HT1080 (cell line): ENCODE measurements around the gene TUSC2. TPM values are rescaled to one million over a fixed set of nuclear protein-coding genes. Genes with fewer than 3 reads are reported as not detected.
"Not testable (repeated sequence)": the region's sequence is repeated elsewhere in the genome, so short reads cannot be mapped to it uniquely, and the experiment has no call there.

Experiments used
- DNase-seq: peaks from one replicate; pipeline ENCODE4 v3.0.0-alpha.2; 2015; ENCODE audit warnings: low read depth
- total RNA-seq: library from RNA; depleted of rRNA; stranded (reverse); fragments of >200 nt; shearing (Covaris generic); gene quantifications from 2 replicates; pipeline ENCODE4 v1.2.3, GENCODE V29; 2014

Gene TUSC2
- total RNA-seq, 1 experiment from 2014 or later, result 40.6 TPM

DNA sequence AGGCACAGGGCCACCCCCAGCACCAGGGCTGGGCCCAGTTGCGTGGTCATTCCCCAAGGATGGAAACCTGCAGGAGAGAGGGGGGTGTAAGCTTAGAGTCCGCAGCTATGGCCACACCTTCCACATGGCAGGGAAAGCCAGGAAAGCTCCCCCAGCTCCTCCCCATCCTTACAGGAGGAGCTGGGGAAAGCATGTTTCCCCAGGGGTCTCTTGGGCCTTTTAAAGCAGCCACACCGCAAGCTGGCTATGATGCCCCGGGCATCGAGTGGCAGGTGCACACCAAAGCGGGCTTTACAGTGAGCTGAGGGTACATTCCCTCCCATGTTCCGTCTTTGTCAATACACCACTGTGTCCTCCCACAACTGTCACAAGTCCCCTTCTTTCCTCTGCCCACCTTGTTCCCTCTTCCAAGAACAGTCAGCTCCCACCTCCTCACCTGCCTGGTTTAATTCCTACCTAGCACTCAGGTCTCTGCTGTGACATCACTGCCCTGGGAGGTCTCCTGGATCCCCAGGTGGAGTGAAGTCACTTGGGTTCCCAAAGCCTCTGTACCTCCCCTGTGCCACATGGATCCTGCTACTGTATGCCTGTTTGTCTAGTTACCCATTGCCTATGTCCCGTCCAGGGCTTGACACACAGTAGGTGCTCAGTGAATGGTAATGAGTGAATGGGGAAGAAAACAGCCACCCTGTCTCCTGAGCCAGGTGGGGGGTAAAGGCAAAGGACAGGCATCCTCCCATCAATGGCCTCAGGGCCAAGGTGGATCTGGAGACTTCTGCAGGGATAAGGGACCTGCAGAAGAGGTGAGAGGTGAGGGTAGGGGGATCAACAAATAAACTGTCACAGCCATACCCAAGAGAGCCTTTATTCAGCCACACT is 32.2 kb downstream of the TUSC2 start:
- DNase-seq, result no peak

DNA sequence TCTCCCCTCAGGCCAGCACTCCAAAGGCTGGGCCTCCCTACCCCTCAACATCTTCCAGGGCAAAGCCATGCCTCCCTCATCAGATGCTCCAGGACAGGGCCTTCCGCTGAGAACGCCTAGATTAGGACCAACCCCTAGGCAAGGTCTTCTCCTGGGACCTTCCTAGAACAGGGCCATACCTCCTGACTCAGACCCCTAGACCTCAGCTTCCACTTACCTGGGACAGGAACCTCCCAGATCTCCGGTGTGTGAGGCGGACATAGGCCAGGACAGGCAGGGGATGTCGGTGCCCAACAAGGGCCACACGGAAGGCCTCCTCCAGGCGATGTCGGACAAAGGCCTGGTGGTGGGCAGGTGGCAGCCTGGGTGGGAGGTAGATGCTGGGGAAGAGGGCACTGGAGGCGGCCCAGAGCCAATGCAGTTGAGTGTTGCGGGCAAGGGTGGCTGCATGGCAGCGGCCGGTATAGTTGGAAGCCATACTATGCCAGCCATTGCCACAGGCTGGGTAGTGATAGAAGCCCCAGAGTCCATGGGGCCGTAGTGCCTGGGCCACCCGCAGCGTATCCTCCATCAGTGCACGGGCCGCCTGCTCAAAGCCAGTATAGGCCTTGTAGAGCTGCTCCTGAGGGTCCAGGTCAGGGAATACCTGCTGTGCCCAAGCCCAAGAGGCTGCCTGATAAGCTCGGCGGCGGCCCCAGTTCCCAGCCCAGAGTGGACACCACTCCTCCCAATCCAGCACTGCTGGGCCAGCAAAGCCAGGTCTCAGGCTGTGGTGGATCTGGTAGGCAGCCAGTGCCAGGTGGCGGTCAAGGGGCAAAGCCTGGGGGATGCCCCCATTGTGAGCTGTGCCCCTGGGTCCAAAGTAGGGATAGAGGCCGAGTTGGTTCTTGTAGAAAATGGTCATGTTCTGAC is 33.3 kb downstream of the TUSC2 start:
- no peak for DNase-seq

DNA sequence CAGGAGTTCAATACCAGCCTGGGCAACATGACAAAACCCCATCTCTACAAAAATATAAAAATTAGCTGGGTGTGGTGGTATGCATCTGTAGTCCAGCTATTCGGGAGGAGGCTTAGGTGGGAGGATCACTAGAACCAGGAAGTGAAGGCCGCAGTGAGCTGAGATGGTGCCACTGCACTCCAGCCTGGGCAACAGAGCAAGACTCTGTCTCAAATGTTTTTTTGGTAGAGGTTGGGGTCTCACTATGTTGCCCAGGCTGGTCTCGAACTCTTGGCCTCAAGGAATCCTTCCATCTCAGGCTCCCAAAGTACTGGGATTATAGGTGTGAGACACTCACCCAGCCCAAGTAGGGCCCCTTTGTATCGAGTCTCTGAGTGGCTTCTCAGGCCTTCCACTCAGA is 33.9 kb downstream of the TUSC2 start:
- DNase-seq, result no peak

DNA sequence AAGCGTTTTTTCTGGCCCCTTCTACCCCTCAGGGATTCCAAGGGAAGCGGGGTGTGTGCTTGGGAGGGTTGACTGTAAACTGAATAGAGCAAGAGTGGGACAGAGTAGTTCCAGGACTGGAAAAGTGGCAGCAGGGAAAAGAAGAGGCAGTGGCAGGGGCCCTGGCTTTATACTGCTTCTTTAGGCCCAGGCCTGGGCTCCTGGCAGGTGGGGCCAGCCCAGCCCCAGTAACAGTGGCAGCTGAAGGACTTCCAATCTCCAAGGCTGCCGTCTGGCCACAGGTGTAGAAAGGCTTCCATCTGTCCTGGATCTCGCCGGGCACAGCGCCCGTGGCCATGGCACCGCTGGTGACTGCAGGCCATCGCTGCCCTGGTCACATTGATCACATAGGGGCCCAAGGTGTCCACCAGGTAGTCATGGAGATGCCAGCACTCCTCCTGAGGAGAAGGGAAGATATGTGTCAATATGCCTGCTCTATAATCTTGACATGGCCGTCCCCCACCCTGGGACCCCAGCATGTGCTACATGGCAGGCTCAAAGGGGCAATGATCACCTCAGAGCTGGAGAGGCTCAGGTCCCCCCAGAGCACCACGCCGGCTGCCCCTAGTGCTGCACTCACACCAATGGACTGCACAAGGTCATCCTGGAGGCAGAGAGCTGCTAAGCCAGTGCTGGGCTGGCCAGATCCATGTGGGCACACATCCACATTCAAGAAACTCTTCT is 34.8 kb downstream of the TUSC2 start:
- no peak for DNase-seq

DNA sequence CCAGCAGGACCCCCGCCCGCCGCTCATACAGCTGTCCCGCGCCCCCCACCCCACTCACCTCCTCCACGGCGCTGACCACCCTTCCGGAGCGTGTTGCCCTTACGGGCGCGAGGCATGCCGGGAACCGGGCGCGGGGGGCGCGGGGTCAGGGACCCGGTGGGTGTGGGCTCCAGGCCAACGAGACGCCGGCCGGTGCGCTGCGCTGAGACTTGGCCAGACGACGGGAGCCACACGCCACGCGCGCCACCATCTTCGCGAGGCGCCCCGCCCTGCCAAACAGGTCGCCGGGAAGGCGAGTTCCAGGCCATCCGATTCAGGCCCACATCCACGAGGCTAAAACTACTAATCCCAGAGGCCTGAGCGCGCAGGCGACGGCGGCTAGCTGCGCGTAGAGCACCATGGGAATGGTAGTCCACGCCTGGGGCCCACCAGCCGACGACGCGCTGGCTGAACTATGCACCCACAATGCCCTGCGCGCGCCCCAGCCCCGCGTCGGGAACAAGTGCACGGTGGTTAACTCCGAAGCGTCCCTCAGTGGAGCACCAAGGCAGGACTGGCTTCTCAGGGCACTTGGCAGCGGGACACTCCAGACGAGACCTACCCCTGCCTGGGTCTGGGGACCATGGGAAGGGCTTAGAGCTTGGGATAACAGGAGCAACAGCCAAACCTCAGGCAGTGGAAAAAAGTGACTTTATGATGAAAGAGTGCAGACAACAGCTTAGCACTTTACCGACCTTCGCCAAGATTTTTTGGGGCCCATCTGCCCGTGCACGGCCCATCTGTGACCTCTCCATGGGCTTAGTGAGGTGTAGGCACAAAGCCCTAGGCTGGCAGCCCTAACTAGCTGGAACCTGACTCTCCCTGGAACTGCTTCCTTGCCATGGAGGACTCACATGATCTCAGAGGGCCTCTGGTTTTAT is 35.6 kb downstream of the TUSC2 start, which contains the start of gene IFRD2:
Gene IFRD2, minus strand, starts transcription at position 271 of the 920 bp plus-strand sequence. Its CDS starts 155 bp downstream, at position 116.
- peak; percentile 98 for DNase-seq

DNA sequence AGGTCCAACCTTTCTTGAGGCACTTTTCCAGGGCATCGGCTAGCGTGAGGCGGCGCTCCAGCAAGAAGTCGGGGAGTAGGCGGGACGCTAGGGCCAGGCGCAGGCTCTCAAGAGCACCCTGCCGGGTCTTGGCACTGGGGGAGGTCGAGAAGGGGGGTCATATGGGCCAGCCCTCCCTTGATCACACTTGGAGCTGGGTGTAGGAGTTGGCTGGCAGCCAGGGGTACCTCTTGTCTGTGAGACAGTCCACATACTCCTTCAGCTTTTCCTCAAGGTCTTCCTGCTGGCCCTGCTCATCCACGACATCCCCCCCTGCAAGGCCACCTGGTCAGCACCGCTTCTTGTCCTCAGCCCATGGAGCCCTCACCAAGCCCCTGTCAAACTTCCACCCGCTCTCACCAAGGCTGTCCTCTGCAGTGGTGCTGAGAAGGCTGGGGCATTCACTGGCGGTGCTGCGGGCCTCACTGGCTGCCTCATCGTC is 37.8 kb downstream of the TUSC2 start:
- no peak for DNase-seq

DNA sequence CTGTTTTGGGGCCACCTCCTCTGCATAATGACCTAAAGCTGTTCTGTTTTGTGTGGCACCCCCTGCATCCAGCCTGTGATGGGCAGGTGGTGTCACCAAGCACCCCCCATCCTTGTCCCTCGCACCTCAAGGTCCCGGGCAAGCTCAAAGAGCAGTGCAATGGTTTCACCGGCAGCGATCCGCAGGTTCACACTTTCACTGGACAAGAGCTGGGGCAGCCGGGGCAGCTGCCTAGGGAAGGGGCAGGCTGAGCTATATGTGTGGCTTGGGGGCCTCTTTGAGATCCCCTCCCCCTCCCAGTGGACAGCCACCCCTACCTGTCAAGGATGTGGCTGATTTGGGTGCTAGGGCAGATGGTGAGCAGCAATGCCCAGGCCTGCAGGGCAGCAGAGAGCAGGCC is 38.9 kb downstream of the TUSC2 start:
- DNase-seq, result no peak

DNA sequence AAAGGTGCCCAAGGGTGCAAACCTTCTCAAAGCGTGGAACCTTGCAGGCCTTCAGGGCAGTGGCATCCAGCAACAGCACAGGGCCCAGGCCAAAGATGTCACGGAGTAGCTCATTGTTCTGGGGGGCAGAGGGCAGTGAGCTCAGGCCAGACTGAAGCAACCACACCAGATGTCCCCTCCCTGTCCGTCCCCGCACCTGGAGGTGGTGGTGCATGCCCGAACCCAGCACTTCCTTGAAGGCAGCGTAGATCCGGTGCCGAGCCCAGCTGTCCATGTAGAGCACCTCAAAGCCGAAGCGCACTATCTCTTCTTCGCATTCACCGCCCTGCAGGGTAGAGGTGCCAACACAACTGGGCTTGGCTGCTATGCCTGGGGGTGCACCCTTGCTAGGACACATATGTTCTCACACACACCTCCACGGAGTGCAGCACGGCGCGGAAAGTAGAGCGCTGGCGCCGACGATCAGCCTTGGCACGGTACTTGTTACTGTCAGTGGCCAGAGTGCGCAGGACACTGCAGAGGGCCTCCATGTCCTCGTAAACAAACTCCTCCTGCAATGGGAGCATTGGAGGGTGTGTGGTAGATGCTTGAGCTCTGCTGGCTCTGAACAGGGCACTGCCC is 39.5 kb downstream of the TUSC2 start:
- DNase-seq, result no peak

DNA sequence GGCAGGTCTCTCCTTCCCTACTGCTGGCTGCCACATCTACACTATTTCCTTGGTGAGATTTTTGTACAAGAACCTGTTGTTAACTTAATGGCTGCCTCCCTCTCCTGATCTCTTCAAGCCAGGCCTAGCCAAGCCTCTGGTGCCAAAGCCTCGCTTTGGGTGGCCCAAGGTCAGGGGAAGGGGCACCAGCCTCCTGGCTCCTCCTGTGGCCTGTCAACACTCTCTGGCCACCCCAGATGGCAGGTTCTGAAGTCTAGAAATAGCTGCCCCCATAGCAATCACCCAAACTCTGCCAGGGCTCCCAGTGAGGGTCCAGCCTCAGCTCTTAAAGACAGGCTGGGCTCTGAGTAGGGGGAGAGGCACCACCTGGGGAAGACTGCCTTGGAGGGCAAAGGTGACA is 40.8 kb downstream of the TUSC2 start:
- DNase-seq, result no peak

DNA sequence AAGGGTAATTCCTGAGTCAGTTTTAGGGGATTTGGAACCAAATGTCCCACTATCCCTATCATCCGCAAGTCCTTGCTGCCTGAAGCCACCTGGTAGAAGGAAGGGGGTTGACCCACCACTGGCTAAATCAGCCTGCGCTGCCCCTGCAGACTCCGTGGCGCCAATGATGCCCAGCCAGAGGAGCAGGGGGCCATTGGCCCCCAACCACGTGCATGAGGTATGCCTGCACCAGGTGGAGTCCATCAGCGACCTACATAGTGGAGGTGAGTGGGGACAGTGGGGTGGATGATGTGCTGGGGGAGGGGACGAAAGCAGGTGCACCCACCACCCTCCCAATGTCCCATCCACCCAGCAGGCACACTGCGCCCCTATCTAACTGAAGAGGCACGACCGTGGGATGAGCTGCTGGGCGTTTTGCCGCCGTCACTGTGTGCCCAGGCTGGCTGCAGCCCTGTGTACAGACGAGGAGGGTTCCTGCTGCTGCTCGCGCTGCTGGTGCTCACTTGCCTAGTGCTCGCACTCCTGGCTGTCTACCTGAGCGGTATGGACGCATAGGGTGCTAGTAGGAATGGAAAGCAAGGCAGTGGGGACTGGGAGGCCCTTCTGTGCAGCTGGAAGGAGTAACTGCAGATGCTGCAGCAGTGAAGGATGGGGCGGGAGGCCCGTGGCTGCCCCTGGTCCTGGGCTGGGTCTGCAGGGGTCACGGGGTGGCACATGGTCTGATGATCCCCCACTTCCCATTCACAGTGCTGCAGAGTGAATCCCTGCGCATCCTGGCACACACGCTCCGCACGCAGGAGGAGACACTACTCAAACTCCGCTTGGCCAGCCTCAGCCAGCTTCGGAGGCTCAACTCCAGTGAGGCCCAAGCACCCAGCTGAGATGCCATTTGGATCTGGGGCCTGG is 41.4 kb downstream of the TUSC2 start:
- no peak for DNase-seq

DNA sequence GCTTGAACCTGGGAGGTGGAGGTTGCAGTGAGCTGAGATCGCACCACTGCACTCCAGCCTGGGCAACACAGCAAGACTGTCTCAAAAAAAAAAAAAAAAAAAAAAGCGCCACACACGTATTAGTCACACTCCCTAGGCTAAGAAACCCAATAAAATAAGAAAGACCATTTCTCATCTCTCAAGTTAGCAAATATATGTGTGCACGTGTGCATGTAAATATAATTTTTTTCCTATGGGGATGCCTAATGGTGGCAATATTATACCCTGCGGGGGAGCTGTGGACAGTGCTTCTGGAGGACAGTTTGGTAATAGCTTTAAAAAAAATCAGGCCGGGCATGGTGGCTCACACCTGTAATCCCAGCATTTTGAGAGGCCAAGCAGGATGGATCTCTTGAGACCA is 43.9 kb downstream of the TUSC2 start:
- DNase-seq, result not testable (repeated sequence)

DNA sequence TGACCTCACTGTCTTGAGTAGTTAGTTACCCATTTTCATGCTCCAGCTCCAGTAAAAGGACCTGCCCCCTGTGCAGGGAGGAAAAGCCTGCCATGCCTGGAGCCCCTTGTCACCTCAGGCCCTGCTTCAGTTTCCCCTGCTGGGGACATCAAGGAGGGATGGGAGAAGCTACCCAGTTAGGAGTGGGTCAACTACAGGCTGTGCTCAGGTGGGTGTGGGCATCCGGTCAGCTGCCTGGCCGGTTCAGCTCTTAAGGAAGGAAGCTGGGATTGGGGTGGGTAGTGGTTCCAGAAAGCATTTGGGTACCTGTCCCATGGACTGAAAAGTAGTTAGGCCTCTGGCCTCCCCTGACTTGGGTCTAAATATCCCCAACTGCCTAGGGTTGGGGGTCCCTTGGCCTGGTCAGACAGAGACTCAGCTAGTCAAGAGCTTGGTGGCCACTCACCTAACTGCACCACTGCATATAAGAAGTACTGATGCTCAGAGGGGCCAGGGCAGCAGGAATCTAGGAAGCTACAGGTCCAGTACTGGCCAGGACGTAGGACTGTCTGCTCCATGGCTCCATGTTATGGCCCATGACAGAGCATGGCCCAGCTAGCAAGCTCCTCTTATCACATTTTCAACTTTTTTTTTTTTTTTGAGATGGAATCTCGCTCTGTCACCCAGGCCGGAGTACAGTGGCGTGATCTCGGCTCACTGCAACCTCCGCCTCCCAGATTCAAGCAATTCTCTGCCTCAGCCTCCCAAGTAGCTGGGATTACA is 48.6 kb downstream of the TUSC2 start:
- no peak for DNase-seq

DNA sequence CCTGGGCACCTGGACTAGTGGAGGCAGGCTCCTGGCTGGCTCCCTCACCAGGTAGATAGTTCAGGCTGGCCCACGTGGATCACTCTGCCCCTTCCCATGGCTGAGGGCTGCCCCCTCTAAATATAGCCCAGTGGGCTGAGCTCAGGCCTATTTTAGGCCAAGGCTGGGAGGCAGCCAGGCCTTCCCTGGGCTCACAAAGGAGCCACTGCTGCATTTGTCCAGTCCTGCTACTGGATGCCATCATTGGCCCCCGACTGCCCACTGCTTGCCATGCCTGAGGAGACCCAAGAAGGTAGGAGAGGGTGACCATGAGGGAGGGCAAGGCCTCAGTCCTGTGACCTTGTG is 49.2 kb downstream of the TUSC2 start, which contains the start of gene LSMEM2:
Gene LSMEM2, plus strand, starts transcription at position 208 of the 345 bp plus-strand sequence. Its CDS starts 27 bp downstream, at position 235.
- DNase-seq, result no peak

DNA sequence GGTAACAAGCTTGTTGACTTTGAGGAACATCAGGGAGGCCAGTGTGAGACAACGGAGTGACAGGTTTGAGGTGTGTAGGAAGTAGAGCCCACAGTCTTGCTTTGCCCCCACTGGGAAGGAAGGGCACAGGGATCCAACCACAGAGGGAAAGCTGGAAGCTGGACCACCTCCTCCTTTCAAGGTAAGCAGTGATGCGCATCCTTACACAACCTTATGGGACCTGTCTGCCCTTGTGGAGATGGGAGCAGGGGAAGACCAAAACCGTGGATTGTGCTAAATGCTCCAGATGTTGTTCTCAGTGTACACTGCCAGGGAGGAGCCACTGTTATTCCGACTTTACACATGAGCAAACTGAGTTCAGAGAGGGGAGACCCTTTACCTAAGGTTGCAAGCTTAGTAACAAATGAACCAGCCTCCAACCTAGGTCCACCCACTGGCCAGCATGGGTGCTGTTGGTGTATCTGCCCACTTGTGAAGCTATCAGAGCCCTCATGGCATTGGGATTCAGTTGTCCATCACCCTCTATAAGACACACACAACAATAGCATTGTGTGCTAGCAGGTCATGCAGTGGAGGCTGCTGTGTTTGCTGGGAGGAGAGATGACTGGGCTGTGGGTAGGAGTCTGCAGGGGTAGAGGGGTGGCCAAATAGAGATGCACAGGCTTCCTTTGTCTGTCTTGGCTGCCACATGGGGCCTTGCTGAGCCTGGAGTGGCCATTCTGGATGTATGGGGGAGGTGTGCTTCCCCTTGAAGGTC is 49.7 kb downstream of the TUSC2 start:
- no peak for DNase-seq

DNA sequence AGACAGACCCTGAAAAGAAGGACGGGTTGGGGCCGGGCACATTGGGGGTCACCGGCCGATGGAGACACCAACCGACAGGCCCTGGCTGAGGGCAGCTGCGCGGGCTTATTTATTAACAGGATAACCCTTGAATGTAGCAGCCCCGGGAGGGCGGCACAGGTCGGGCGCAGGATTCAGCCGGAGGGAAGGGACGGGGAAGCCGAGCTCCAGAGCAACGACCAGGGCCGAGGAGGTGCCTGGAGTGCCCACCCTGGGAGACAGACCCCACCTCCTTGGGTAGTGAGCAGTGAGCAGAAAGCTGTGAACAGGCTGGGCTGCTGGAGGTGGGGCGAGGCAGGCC is 51.3 kb downstream of the TUSC2 start:
- no peak for DNase-seq

DNA sequence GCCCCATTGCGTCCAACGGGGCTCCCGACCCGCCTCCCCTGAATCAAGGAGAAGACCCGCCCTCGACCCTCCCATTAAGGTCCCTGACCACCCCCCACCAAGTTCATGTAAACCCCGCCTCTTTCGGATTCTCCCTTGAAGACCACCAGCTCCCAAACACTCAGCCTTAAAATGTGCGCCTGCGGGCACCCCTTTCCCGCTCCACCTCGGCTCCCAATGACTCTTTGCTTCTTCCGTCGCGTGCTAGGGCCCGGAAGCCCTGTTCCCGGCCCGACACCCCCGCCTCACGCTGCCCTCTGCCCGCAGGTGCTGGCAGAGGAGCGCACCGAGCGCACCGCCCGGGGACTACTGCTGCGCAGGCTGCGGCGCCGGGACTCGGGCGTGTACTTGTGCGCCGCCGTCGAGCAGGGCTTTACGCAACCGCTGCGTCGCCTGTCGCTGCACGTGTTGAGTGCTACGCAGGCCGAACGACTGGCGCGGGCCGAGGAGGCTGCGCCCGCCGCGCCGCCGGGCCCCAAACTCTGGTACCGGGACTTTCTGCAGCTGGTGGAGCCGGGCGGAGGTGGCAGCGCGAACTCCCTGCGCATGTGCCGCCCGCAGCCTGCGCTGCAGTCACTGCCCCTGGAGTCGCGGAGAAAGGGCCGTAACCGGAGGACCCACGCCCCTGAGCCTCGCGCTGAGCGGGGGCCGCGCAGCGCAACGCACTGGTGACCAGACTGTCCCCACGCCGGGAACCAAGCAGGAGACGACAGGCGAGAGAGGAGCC is 51.8 kb downstream of the TUSC2 start:
- DNase-seq, result no peak
